ENCODE results near the gene HES7.

- no peak for TF ChIP-seq POLR2A (IDR thresholded peaks at IDR 0.05; ENCODE audit: low read length)
- no peak for TF ChIP-seq GATA1 (IDR thresholded peaks at IDR 0.05; ENCODE audit: low read depth, low read length)
These were observed 13.5 kb downstream of the HES7 start for GRCh38 chr17:8110456-8110804.
